ENCODE results near the gene DNAH14.
"Not testable (repeated sequence)": the region's sequence is repeated elsewhere in the genome, so short reads cannot be mapped to it uniquely, and the experiment has no call there.

Gene DNAH14

GRCh38 chr1:224991550-224991949 is 62.1 kb downstream of the DNAH14 start:
- CTCF ChIA-PET; H3K36me3 ChIP-seq (ENCODE audit: control insufficient read depth in 4 of 4, insufficient read depth in 4 of 4, low read length in 3 of 4); POLR2A ChIA-PET: not testable (repeated sequence)

GRCh38 chr1:224995602-224996001 is 66.1 kb downstream of the DNAH14 start:
- WGBS (ENCODE audit: insufficient coverage): no CpG with 5 or more reads among the region's 1 CpG
- Histone ChIP-seq H3K36me3 (ENCODE audit: control insufficient read depth in 4 of 4, insufficient read depth in 4 of 4, low read length in 3 of 4) (peaks cover 0 to 2% (median 0%) of the 10 kb centered on the region in 4 experiments), H3K27me3 (replicated peaks in 2 of 5; ENCODE audit: control insufficient read depth in 4 of 5, insufficient read depth in 5 of 5, low read length in 4 of 5) (no peaks in the 10 kb centered on the region), H3K27ac (ENCODE audit: insufficient read depth in 1 of 2, low read depth in 1 of 2, low read length in 2 of 2, poor library complexity in 1 of 2, severe bottlenecking in 2 of 2) (no peak overlapping the region), H3K4me1 (ENCODE audit: control extremely low read depth in 1 of 4, control insufficient read depth in 4 of 4, insufficient read depth in 4 of 4, low read length in 3 of 4) (no peaks in the 10 kb centered on the region), H3K4me3 (ENCODE audit: control insufficient read depth in 1 of 7, extremely low read depth in 1 of 7, insufficient read depth in 4 of 7, low read depth in 2 of 7, low read length in 6 of 7) (no peak overlapping the region), H3K9me3 (ENCODE audit: control extremely low read depth in 1 of 5, control insufficient read depth in 4 of 5, insufficient read depth in 2 of 5, low read depth in 1 of 5, low read length in 4 of 5) (peaks cover 0 to 35% (median 4%) of the 10 kb centered on the region in 5 experiments)
- POLR2A ChIA-PET: no interaction called here
- DNase-seq: no peak
- CTCF ChIA-PET: no interaction called here

More at GRCh38 chr1:224991550-224991949, 62.1 kb downstream of the DNAH14 start:
- WGBS (ENCODE audit: insufficient coverage): 100% methylated on average over 2 of the region's 5 CpGs
- not testable (repeated sequence) for H3K4me3 ChIP-seq (ENCODE audit: control insufficient read depth in 1 of 7, extremely low read depth in 1 of 7, insufficient read depth in 4 of 7, low read depth in 2 of 7, low read length in 6 of 7); H3K27me3 ChIP-seq (replicated peaks in 2 of 5; ENCODE audit: control insufficient read depth in 4 of 5, insufficient read depth in 5 of 5, low read length in 4 of 5); H3K4me1 ChIP-seq (ENCODE audit: control extremely low read depth in 1 of 4, control insufficient read depth in 4 of 4, insufficient read depth in 4 of 4, low read length in 3 of 4); H3K27ac ChIP-seq (ENCODE audit: insufficient read depth in 1 of 2, low read depth in 1 of 2, low read length in 2 of 2, poor library complexity in 1 of 2, severe bottlenecking in 2 of 2); DNase-seq
- peaks cover 0 to 22% (median 1%) of the 10 kb centered on the region in 5 experiments for H3K9me3 ChIP-seq (ENCODE audit: control extremely low read depth in 1 of 5, control insufficient read depth in 4 of 5, insufficient read depth in 2 of 5, low read depth in 1 of 5, low read length in 4 of 5)

GRCh38 chr1:224996266-224996665 is 66.8 kb downstream of the DNAH14 start:
- Histone ChIP-seq H3K27me3 (replicated peaks in 2 of 5; ENCODE audit: control insufficient read depth in 4 of 5, insufficient read depth in 5 of 5, low read length in 4 of 5) (no peaks in the 10 kb centered on the region), H3K36me3 (ENCODE audit: control insufficient read depth in 4 of 4, insufficient read depth in 4 of 4, low read length in 3 of 4) (peaks cover 0 to 2% (median 0%) of the 10 kb centered on the region in 4 experiments), H3K27ac (ENCODE audit: insufficient read depth in 1 of 2, low read depth in 1 of 2, low read length in 2 of 2, poor library complexity in 1 of 2, severe bottlenecking in 2 of 2) (no peak overlapping the region), H3K9me3 (ENCODE audit: control extremely low read depth in 1 of 5, control insufficient read depth in 4 of 5, insufficient read depth in 2 of 5, low read depth in 1 of 5, low read length in 4 of 5) (peaks cover 0 to 40% (median 5%) of the 10 kb centered on the region in 5 experiments), H3K4me3 (ENCODE audit: control insufficient read depth in 1 of 7, extremely low read depth in 1 of 7, insufficient read depth in 4 of 7, low read depth in 2 of 7, low read length in 6 of 7) (no peak overlapping the region), H3K4me1 (ENCODE audit: control extremely low read depth in 1 of 4, control insufficient read depth in 4 of 4, insufficient read depth in 4 of 4, low read length in 3 of 4) (no peaks in the 10 kb centered on the region)
- 100% methylated on average over 1 of the region's 1 CpG for WGBS (ENCODE audit: insufficient coverage)
- POLR2A ChIA-PET: no interaction called here
- no peak for DNase-seq
- CTCF ChIA-PET: interaction anchor here (0.5 kb wide), 1 partner anchor 16 kb away, joined by 3 read pairs; no protein-coding TSS in a partner anchor

GRCh38 chr1:224998185-224998584 is 68.7 kb downstream of the DNAH14 start:
- H3K36me3 ChIP-seq (ENCODE audit: control insufficient read depth in 4 of 4, insufficient read depth in 4 of 4, low read length in 3 of 4): peaks cover 0 to 2% (median 0%) of the 10 kb centered on the region in 4 experiments
- no peaks in the 10 kb centered on the region for H3K27me3 ChIP-seq (replicated peaks in 2 of 5; ENCODE audit: control insufficient read depth in 4 of 5, insufficient read depth in 5 of 5, low read length in 4 of 5)
- ChIA-PET POLR2A (no interaction called here), CTCF (no interaction called here)
- H3K4me1 ChIP-seq (ENCODE audit: control extremely low read depth in 1 of 4, control insufficient read depth in 4 of 4, insufficient read depth in 4 of 4, low read length in 3 of 4): no peaks in the 10 kb centered on the region
- H3K27ac ChIP-seq (ENCODE audit: insufficient read depth in 1 of 2, low read depth in 1 of 2, low read length in 2 of 2, poor library complexity in 1 of 2, severe bottlenecking in 2 of 2): no peak overlapping the region
- H3K4me3 ChIP-seq (ENCODE audit: control insufficient read depth in 1 of 7, extremely low read depth in 1 of 7, insufficient read depth in 4 of 7, low read depth in 2 of 7, low read length in 6 of 7): no peak overlapping the region
- peaks cover 0 to 36% (median 5%) of the 10 kb centered on the region in 5 experiments for H3K9me3 ChIP-seq (ENCODE audit: control extremely low read depth in 1 of 5, control insufficient read depth in 4 of 5, insufficient read depth in 2 of 5, low read depth in 1 of 5, low read length in 4 of 5)
- WGBS (ENCODE audit: insufficient coverage): no CpG with 5 or more reads among the region's 2 CpGs
- no peak for DNase-seq

GRCh38 chr1:225004396-225004795 is 74.9 kb downstream of the DNAH14 start:
- Histone ChIP-seq H3K9me3 (ENCODE audit: control extremely low read depth in 1 of 5, control insufficient read depth in 4 of 5, insufficient read depth in 2 of 5, low read depth in 1 of 5, low read length in 4 of 5) (peaks cover 2 to 18% (median 3%) of the 10 kb centered on the region in 5 experiments), H3K27ac (ENCODE audit: insufficient read depth in 1 of 2, low read depth in 1 of 2, low read length in 2 of 2, poor library complexity in 1 of 2, severe bottlenecking in 2 of 2) (no peak overlapping the region), H3K4me3 (ENCODE audit: control insufficient read depth in 1 of 7, extremely low read depth in 1 of 7, insufficient read depth in 4 of 7, low read depth in 2 of 7, low read length in 6 of 7) (no peak overlapping the region), H3K27me3 (replicated peaks in 2 of 5; ENCODE audit: control insufficient read depth in 4 of 5, insufficient read depth in 5 of 5, low read length in 4 of 5) (no peaks in the 10 kb centered on the region), H3K4me1 (ENCODE audit: control extremely low read depth in 1 of 4, control insufficient read depth in 4 of 4, insufficient read depth in 4 of 4, low read length in 3 of 4) (no peaks in the 10 kb centered on the region), H3K36me3 (ENCODE audit: control insufficient read depth in 4 of 4, insufficient read depth in 4 of 4, low read length in 3 of 4) (peaks cover 0 to 9% (median 3%) of the 10 kb centered on the region in 4 experiments)
- CTCF ChIA-PET: interaction anchor here (0.6 kb wide), 1 partner anchor 591 kb away, joined by 3 read pairs; no protein-coding TSS in a partner anchor
- 100% methylated on average over 1 of the region's 1 CpG for WGBS (ENCODE audit: insufficient coverage)
- DNase-seq: no peak
- POLR2A ChIA-PET: no interaction called here

- POLR2A ChIA-PET; H3K4me3 ChIP-seq (ENCODE audit: control insufficient read depth in 1 of 7, extremely low read depth in 1 of 7, insufficient read depth in 4 of 7, low read depth in 2 of 7, low read length in 6 of 7); CTCF ChIA-PET; H3K27ac ChIP-seq (ENCODE audit: insufficient read depth in 1 of 2, low read depth in 1 of 2, low read length in 2 of 2, poor library complexity in 1 of 2, severe bottlenecking in 2 of 2); H3K27me3 ChIP-seq (replicated peaks in 2 of 5; ENCODE audit: control insufficient read depth in 4 of 5, insufficient read depth in 5 of 5, low read length in 4 of 5); H3K4me1 ChIP-seq (ENCODE audit: control extremely low read depth in 1 of 4, control insufficient read depth in 4 of 4, insufficient read depth in 4 of 4, low read length in 3 of 4); H3K36me3 ChIP-seq (ENCODE audit: control insufficient read depth in 4 of 4, insufficient read depth in 4 of 4, low read length in 3 of 4); H3K9me3 ChIP-seq (ENCODE audit: control extremely low read depth in 1 of 5, control insufficient read depth in 4 of 5, insufficient read depth in 2 of 5, low read depth in 1 of 5, low read length in 4 of 5); DNase-seq: not testable (repeated sequence)
- 100% methylated on average over 5 of the region's 5 CpGs for WGBS (ENCODE audit: insufficient coverage)
These were observed 76.9 kb downstream of the DNAH14 start for GRCh38 chr1:225006352-225006751.

GRCh38 chr1:225008050-225008449 is 78.6 kb downstream of the DNAH14 start:
- H3K27me3 ChIP-seq (replicated peaks in 2 of 5; ENCODE audit: control insufficient read depth in 4 of 5, insufficient read depth in 5 of 5, low read length in 4 of 5); H3K4me3 ChIP-seq (ENCODE audit: control insufficient read depth in 1 of 7, extremely low read depth in 1 of 7, insufficient read depth in 4 of 7, low read depth in 2 of 7, low read length in 6 of 7); POLR2A ChIA-PET; H3K4me1 ChIP-seq (ENCODE audit: control extremely low read depth in 1 of 4, control insufficient read depth in 4 of 4, insufficient read depth in 4 of 4, low read length in 3 of 4); H3K36me3 ChIP-seq (ENCODE audit: control insufficient read depth in 4 of 4, insufficient read depth in 4 of 4, low read length in 3 of 4); CTCF ChIA-PET; DNase-seq; H3K27ac ChIP-seq (ENCODE audit: insufficient read depth in 1 of 2, low read depth in 1 of 2, low read length in 2 of 2, poor library complexity in 1 of 2, severe bottlenecking in 2 of 2): not testable (repeated sequence)
- peaks cover 2 to 11% (median 2%) of the 10 kb centered on the region in 5 experiments for H3K9me3 ChIP-seq (ENCODE audit: control extremely low read depth in 1 of 5, control insufficient read depth in 4 of 5, insufficient read depth in 2 of 5, low read depth in 1 of 5, low read length in 4 of 5)
- WGBS (ENCODE audit: insufficient coverage): no CpG with 5 or more reads among the region's 5 CpGs

Data from common myeloid progenitor, CD34-positive (primary cell).